Thyroid gland (tissue), 4 donors: Measurements from ENCODE around the gene PATZ1.

ENCODE experiments used
- POLR2A ChIP-seq, 2 donors: fragments of 450-650 bp; IDR thresholded peaks; one replicate each; pipeline ENCODE4 v1.6.1; 2017; ENCODE audit warnings: antibody characterized with exemption in 2 of 2, mild to moderate bottlenecking in 2 of 2, moderate library complexity in 1 of 2
- TF ChIP-seq, protein P1 (sequence below), 6 experiments: fragments of 200-600 bp in 3 of 6; fragments of 450-650 bp in 3 of 6; sonication (generic) in 3 of 6; IDR thresholded peaks; one replicate each; pipeline ENCODE4 v1.5.1; 2016 to 2019; ENCODE audit warnings: antibody characterized with exemption in 6 of 6, mild to moderate bottlenecking in 2 of 6, inconsistent platforms in 1 of 6, moderate library complexity in 1 of 6

DNA sequence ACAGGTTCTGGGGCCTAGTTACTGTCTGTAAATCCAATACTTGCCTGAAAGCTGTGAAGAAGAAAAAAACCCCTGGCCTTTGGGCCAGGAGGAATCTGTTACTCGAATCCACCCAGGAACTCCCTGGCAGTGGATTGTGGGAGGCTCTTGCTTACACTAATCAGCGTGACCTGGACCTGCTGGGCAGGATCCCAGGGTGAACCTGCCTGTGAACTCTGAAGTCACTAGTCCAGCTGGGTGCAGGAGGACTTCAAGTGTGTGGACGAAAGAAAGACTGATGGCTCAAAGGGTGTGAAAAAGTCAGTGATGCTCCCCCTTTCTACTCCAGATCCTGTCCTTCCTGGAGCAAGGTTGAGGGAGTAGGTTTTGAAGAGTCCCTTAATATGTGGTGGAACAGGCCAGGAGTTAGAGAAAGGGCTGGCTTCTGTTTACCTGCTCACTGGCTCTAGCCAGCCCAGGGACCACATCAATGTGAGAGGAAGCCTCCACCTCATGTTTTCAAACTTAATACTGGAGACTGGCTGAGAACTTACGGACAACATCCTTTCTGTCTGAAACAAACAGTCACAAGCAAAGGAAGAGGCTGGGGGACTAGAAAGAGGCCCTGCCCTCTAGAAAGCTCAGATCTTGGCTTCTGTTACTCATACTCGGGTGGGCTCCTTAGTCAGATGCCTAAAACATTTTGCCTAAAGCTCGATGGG lies 67.4 kb downstream of the PATZ1 start:
- TF ChIP-seq, protein P1, sequence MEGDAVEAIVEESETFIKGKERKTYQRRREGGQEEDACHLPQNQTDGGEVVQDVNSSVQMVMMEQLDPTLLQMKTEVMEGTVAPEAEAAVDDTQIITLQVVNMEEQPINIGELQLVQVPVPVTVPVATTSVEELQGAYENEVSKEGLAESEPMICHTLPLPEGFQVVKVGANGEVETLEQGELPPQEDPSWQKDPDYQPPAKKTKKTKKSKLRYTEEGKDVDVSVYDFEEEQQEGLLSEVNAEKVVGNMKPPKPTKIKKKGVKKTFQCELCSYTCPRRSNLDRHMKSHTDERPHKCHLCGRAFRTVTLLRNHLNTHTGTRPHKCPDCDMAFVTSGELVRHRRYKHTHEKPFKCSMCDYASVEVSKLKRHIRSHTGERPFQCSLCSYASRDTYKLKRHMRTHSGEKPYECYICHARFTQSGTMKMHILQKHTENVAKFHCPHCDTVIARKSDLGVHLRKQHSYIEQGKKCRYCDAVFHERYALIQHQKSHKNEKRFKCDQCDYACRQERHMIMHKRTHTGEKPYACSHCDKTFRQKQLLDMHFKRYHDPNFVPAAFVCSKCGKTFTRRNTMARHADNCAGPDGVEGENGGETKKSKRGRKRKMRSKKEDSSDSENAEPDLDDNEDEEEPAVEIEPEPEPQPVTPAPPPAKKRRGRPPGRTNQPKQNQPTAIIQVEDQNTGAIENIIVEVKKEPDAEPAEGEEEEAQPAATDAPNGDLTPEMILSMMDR (IDR thresholded peaks at IDR 0.05) = no peak
- TF ChIP-seq POLR2A (IDR thresholded peaks at IDR 0.05) = no peak
